K562 treated with DMSO at 1 percent for 12 hours (cell line): Measurements from ENCODE around the gene ANAPC7. TPM values are rescaled to one million over a fixed set of nuclear protein-coding genes. Genes with fewer than 3 reads are reported as not detected.

ENCODE experiments used
- total RNA-seq: library from RNA; unstranded; fragments of 300-600 nt; gene quantifications from 2 replicates; pipeline ENCODE4 v1.2.3, GENCODE V29; 2022; ENCODE audit not compliant: insufficient read depth

The ANAPC7 gene, protein sequence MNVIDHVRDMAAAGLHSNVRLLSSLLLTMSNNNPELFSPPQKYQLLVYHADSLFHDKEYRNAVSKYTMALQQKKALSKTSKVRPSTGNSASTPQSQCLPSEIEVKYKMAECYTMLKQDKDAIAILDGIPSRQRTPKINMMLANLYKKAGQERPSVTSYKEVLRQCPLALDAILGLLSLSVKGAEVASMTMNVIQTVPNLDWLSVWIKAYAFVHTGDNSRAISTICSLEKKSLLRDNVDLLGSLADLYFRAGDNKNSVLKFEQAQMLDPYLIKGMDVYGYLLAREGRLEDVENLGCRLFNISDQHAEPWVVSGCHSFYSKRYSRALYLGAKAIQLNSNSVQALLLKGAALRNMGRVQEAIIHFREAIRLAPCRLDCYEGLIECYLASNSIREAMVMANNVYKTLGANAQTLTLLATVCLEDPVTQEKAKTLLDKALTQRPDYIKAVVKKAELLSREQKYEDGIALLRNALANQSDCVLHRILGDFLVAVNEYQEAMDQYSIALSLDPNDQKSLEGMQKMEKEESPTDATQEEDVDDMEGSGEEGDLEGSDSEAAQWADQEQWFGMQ
- total RNA-seq, result 61.8 and 65.9 TPM in 2 replicates

DNA sequence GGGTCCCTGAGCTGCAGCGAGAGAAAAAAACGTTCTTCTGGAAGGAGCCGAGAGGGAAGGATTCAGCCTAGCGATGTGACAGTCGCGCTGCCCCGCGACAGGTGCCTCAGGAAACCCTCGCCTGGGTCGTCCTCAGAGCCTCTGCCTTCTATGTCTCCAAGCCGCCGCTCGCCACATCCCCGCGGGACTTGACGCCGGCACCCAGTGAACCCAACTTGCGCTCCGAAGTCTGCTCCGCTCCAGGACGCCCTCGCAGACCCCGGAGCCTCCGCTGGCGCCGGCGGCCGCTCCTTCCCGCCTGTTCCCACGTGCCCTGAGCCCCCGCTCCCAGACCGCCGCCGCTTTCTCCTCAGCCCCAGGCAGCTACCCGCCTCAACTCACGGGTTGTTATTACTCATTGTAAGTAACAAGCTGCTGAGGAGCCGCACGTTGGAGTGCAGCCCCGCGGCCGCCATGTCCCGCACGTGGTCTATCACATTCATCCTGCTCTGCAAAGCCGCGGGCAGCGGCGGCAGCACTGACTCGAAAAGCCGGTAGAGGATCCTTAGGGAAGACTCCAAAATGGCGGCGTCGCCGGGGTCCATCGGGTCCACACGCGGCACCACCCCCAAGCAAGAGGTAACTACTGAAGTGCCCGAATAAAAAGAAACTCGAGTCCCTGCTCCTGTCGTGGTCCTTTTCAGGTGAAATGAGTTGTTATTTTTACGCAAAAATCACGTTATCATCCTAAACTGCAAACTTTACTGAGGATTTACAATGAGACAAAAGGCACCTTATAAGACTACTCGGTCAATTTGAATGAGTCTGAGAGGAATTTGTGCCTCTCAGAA, at the start of gene ANAPC7:
ANAPC7 (minus strand) TSS at position 563 of the 830 bp plus-strand sequence; CDS start at position 482, 81 bp downstream.

DNA sequence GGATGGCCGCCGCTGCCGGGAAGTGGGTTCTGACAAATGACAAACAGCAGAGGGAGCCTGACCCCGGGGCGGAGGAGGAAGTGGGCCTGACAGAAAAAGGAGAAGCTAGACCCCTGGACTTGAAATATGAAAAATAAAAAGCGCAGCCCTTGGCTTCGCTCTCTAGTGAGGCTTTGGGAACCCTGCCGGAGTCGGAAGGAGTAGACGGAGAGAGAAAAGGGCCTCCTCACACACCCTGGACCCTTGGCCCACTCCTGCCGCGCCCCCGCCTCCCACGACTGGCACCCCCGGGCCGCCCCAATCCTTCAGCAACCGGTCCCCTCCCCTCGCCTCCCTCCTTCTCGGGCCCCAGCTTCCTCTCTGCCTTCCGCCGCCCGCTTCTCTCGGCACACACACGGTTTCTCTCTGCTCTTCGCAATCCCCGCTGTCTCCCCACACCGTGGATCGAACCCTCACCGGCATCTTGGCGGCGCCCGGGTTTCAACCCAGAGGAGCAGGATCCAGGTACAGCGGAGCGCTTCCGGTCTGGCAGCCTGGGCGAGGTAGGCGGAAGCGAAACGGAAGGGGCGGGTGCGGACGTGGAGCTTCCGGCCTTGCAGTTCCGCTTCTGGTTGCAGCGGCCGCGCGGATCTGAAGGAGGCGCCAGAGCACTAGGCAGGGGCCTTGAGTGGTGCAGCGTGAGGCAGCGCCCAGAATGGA, 46.4 kb upstream of the ANAPC7 start, which contains the start of gene ARPC3:
ARPC3 (minus strand) TSS at position 539 of the 699 bp plus-strand sequence; CDS start at position 462, 77 bp downstream.

Other genes starting within 250 kb of the ANAPC7 start
- gene ATP2A2, start 122.5 kb downstream of the ANAPC7 start, total RNA-seq, result 54.4 and 170 TPM in 2 replicates
- 181 and 305 TPM in 2 replicates for gene ARPC3, start 46.6 kb upstream of the ANAPC7 start, total RNA-seq
- gene GPN3, start 64.5 kb upstream of the ANAPC7 start, total RNA-seq, result 36.1 and 45.4 TPM in 2 replicates
- 9.5 and 10.1 TPM in 2 replicates for gene FAM216A, start 65.1 kb upstream of the ANAPC7 start, total RNA-seq
- gene VPS29, start 98.4 kb upstream of the ANAPC7 start, total RNA-seq, result 130 and 184 TPM in 2 replicates
- gene RAD9B, start 98.6 kb upstream of the ANAPC7 start, total RNA-seq, result 0.30 TPM in 1 of 2 replicates, not detected in the other
- gene PPTC7, start 179.6 kb upstream of the ANAPC7 start, total RNA-seq, result 5.1 and 17.0 TPM in 2 replicates
- 7.7 and 12.2 TPM in 2 replicates for gene TCTN1, start 210.4 kb upstream of the ANAPC7 start, total RNA-seq